ENCODE measurements around the gene CHURC1.
"Not testable (repeated sequence)": the region's sequence is repeated elsewhere in the genome, so short reads cannot be mapped to it uniquely, and the experiment has no call there.

Gene CHURC1

DNA sequence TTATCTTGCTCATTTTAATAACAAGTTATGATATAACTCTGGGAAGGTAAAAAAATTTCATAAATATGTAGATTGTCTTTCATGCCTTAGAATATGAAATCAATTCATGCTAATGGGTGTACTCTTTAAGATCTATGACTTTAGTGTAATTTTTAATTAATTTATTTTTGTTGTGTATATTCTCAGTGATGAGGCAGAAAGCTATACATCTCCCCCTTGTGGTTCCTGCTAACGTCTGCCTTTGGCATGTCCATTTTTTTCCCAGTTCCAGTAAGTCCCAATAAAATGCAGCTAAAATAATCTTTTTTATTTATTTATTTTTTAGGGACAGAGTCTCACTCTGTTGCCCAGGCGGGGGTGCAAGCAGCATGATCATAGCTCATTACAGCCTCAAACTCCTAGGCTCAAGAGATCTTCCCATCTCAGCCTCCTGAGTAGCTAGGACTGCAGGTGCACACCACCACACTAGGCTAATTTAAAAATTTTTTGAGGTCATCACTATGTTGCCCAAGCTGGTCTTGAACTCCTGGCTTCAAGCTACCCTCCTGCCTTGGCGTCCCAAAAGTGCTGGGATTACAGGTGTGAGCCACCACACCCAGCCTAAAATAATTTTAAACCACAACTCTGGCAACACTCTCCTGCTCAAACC lies 3.3 kb upstream of the CHURC1 start:
- no peak for DNase-seq (ENCODE audit: low spot score)

DNA sequence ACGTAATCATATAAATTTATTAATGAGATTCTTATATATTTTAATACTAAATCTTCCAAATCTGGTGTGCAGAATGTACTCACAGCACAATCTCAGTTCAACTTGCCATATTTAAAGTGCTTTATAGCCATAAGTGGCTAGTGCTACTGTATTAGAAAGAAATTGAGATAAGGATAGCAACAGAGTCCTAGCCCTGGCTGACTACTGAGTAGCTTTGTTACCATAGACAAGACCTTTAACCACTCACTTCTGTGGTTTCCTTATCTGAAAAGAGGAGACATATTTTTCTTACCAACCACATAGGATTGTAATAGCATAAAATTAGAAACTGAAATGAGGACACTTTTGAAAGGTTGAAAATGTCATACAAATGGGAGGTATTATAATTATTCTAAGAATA lies 2.0 kb upstream of the CHURC1 start:
- DNase-seq (ENCODE audit: low spot score), result no peak

DNA sequence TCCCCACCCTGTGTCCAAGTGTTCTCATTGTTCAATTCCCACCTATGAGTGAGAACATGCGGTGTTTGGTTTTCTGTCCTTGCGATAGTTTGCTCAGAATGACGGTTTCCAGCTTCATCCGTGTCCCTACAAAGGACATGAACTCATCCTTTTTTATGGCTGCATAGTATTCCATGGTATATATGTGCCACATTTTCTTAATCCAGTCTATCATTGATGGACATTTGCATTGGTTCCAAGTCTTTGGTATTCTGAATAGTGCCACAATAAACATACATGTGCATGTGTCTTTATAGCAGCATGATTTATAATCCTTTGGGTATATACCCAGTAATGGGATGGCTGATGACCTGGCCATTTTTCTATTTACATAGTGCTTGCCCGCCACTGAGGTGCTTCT lies 778 bp upstream of the CHURC1 start:
- not testable (repeated sequence) for DNase-seq (ENCODE audit: low spot score)

DNA sequence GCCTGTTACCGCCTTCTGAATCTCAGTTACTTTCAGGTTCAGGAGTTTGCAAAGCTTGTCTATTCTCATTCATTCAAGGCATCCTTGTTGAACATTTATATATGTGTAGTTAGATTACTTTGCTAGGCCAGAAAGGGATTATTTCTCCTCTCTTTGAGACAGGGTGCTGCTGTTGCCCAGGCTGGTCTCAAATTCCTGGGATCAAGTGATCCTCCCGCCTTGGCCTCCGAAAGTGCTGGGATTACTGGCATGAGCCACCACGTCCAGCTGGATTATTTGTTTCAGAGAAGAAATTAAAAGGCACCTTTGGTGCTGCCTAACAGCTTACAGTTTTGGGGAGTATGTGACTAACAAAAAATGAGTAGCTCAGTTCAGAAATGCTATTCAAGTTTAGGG lies 772 bp downstream of the CHURC1 start:
- DNase-seq (ENCODE audit: low spot score), result no peak

DNA sequence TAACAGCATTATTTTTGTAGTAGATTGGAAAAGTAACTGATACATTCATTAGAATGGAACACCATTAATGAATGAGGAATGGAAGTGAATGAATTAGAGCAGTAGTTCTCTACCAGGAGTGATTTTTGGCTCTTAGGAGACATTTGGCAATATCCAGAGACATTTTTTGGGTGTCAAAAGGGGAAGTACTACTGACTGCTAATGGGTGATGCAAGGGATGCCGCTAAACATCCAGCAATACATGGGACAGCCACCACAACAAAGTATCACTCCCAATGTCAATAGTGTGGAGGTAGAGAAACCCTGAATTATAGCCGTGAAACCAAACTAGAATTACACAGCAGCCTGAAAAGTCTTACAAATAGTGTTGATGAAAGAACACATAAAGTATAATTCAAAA lies 1.5 kb downstream of the CHURC1 start:
- no peak for DNase-seq (ENCODE audit: low spot score)

DNA sequence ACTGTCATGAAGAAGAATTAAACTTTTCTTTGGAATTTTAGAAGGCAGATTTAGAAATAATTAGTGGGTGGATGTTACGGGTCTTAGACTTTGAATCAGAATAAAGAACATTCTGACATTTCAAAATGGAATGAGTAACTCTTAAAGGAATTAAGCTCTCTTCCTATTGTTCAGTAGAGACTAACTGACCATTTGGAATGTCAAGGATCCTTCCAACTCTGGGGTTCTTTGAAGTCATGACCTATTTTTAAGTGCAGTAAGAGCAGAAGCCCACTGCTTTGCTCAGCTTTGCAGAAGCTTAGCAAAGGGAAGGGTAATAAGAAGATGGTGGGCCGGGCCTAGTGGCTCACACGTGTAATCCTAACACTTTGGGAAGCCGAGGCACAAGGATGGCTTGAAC lies 4.0 kb downstream of the CHURC1 start:
- DNase-seq (ENCODE audit: low spot score), result no peak

DNA sequence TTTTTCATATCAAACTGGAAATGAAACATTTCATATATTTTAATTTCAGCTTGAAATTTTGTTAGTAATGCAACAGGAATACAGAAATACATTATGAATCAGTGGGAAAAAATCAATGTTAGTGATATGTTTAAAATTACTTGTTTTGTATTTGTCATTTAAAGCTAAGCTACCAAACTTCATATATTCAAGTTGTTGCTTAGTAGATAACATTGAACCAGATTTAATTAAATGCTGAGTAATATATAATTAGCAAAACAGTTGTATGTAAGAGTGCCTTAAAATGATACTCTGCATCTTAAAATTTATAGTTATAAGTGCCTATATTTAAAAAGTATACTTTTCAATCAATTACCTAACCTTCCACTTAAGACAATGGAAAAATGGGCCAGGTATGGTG lies 5.0 kb downstream of the CHURC1 start:
- DNase-seq (ENCODE audit: low spot score), result no peak

DNA sequence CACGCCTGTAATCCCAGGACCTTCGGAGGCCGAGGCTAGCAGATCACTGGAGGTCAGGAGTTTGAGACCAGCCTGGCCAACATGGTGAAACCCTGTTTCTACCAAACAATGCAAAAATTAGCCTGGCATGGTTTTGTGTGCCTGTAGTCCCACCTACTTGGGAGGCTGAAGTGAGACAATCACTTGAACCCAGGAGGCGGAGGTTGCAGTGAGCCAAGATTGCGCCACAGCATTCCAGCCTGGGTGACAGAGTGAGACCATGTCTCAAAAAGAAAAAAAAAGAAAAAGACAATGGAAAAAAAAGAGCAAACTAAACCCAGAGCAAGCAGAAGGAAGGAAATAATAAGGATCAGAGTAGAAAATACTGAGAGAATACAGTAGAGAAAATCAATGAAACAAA lies 5.4 kb downstream of the CHURC1 start:
- DNase-seq (ENCODE audit: low spot score), result no peak

DNA sequence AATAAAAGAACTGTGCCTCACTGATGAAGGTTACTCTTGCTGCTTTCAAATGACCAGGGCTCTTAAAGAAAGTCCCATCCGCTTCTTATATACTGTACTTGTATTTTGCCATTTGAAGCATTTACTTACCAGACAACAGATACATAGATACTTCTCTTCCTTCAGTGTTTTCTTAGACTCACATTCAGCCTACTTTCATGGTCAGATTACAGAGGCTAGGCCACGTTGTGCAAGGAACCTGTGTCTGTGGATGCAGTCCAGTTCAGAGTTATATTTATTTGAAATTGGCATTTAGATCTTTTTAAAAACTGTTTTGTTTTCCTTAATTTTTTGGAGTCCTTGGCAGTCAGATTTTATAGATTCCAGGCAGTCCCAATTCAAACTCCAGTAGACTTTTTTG lies 6.2 kb downstream of the CHURC1 start:
- DNase-seq (ENCODE audit: low spot score), result no peak

DNA sequence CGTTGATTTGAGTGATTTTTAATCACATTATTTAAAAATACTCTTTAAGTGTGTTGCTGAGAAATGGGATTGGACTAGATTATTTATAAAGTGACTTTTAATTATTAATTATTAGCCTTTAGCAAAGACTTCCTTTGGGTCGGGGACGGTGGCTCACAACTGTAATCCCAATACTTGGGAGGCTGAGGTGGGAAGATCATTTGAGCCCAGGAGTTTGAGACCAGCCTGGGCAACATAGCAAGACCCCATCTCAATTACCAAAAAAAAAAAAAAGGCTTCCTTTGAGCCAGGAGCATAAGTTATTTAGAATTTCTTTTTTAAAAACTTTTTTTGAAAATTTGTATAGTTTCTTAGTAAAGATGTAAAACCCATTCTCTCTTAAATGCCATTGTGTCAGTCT lies 8.8 kb downstream of the CHURC1 start:
- DNase-seq (ENCODE audit: low spot score), result no peak

DNA sequence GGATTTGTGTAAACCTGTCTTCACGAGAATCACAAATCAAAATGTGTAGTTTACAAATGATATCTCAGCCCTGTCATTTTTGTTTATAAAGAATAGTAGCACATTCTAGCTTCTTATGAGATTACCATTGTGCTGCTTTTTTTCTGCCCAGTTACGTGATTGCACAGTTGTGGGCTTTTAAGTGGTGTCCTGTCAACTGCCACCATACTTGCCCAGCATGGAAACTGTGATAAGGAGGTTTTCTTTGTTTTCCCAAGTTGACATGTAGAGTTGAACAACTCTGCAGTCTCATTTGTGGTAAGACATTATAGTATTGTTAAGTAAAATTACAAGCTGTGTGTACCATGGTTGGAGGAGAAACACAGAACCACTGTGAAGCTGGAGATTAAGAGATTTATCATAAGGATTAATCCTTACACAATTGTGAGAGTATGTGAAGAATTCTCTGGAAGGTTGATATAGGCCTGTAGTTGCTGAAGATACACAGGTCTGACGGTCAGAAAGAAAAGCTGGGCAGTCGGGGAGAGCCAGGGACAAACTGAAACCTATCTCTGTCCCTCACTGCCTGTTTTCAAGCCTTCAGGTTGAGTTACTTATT lies 12.2 kb downstream of the CHURC1 start:
- no peak for DNase-seq (ENCODE audit: low spot score)

DNA sequence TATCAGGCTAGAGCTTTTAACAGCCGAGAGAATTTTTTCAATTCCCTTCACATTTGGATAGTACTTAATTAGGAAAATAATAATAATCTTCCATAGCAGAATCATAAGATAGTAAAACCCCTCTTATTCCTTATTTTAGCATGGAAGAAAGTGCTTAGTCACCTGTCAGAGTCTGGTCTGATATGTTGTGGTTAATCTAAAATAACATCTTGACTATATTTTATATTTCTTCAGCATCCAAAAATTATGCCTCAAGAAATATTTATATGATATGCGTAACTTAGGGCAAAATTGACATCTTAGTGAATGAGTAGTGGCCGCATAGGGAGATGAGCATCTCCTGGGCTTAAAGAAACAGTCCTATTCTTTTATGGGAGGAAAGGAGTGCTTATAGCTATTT lies 12.8 kb downstream of the CHURC1 start:
- no peak for DNase-seq (ENCODE audit: low spot score)

DNA sequence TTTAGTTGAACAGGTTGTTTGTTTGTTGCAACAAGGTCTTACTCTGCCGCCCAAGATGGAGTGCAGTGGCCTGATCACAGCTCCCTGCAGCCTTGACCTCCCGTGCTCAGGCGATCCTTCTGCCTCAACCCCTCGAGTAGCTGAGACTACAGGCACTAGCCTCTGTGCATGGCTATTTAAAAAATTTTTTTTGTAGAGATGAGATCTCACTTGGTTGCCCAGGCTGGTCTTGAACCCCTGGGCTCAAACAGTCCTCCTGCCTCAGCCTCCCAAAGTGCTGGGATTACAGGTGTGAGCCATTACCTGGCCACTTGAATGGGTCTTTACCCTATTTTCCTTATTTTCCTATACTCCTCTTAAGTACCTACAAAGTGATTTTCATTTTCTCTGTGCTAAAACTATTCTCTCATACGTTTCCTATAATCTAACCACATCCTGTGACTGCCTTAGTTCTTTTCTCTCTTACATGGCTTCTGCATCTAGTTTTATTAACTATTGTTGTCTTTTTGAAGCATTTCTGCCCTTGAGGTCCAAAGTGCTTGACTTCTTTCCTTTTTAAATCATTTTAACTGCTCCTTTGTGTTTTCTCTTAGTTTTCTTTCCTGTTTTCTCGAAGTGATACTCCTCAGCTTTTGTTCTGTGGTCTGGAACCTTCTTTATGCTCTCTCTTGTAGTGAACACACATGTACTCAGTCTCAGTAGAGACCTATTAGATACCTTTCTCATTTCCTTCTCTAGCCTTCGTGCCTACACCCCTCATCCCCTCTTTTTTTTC lies 14.2 kb downstream of the CHURC1 start:
- DNase-seq (ENCODE audit: low spot score), result peak; percentile 25

DNA sequence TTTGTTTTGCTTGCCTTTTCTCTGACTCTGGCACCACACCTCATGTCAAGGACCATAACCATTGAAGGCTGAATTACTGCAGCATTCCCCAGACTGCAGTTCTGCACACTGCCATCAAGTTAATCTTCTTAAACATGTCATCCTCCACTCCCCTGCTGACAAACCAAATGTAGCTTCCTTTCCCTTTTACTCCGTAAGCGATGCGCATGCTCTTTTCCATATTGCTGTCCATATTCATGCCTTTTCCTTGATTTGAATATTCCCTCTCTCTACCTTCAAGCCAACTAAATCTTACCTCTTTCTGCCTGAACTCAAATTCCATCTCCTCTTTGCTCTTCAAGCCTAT lies 14.7 kb downstream of the CHURC1 start:
- DNase-seq (ENCODE audit: low spot score), result no peak

DNA sequence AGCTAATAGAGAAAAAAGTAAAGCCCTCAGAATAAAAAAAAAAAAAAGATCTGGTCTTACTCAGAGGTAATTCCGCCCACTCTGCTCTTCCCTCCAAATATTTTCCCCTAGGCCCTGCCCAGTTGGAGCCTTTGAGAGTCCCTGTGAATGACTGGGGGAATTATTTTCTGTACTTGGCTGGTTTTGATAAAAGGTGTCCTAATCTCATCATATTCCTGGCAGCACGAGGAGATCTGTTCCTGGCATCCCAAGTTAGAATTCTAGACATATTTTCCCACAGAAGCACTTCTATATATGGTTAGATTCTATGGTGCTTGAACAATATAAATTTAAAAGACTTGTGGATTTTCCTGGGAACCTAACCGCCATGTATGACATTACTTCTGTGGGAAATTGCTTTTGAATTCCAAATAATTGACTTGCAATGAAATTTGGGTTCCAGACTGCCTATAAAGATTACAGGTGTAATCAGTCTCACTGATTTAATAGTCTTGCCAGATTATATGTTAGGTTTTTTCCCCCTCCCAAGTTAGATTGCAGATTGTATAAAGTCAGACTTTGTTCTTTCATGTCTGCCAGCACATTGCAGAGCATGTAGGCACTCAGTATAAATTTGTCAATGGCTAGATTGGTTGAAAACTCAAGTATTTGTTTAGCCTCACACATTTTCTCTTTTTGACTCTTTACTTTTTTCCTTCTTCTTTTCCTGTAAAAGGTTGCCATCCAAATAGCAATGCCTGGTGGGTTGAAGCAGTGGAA lies 16.0 kb downstream of the CHURC1 start:
- DNase-seq (ENCODE audit: low spot score), result no peak

DNA sequence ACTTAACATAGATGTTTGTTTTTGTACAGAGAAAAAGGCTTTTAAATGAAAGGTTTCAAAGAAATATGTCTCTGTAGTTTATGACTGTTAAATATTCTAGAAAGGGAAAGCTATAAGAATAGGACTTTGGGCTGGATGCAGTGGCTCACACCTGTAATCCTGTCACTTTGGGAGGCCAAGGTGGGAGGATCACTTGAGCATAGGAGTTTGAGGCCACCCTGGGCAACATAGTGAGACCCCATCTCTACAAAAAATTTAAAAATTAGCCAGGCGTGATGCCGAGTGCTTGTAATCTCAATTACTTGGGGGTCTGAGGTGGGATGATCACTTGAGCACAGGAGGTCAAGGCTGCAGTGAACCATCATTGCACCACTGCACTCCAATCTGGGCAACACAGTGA lies 16.9 kb downstream of the CHURC1 start:
- no peak for DNase-seq (ENCODE audit: low spot score)

DNA sequence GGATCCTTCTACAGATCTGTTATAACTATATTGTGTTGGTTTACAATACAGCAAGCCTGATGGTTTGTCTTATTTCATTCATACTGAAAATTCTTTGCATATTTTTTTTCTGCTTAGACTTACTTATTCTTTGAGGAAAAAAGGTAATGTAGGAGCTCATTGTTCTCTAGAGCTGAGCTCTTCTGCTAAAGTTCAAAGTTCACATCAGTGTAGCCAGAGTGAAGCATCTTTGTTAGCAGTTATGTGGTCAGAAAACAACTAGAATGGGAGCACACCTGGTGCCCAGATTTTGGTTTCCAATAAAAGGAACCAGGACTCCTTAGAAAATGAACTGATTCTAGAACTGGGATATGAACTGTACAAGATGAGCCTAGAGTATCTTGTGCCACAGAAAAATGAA lies 18.0 kb downstream of the CHURC1 start:
- no peak for DNase-seq (ENCODE audit: low spot score)

DNA sequence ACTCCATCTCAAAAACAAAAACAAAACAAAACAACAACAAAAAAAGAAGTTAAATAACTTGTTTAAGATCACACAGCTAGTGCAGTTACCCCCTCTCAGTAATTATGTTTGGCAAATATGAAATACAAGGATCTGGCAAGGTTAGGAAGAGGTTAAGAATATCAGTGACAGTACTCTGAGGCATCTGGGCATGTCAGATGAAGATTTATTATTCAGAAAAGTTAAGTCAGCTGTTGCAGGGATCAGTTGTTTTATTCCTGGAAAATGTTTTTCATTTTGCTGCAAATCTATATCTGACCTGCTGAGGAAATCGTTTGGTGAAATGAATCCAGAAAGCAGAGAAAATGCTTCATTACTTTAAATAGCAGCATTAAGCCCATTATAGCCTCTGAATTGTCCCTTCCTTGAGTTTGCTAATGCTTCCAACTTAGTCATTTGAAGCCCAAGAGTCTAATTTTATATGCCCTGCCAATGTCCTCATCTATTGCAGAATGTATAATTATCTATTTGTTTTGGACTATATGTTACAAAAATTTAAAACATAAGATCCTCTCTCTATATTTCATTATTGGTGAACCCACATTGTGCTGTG lies 20.2 kb downstream of the CHURC1 start:
- no peak for DNase-seq (ENCODE audit: low spot score)

DNA sequence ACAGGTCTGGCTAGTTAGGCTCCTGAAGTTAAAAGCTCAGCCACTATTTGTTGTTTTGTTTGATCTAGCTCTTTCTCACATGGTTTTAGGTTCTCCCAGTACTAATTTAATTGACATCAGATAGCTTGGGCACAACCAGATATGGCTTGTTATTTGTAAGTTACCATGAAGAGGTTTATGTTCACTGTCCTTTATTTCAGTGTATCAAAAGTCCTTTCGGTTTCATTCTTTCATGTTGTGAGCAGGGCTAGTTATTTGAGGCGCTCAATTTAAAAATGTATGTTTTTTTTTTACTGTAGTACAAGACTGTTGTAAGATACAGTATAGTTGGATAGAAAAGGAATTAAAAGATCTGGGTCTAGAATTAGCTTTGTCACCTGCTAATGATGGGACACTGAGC lies 21.3 kb downstream of the CHURC1 start:
- DNase-seq (ENCODE audit: low spot score), result no peak

DNA sequence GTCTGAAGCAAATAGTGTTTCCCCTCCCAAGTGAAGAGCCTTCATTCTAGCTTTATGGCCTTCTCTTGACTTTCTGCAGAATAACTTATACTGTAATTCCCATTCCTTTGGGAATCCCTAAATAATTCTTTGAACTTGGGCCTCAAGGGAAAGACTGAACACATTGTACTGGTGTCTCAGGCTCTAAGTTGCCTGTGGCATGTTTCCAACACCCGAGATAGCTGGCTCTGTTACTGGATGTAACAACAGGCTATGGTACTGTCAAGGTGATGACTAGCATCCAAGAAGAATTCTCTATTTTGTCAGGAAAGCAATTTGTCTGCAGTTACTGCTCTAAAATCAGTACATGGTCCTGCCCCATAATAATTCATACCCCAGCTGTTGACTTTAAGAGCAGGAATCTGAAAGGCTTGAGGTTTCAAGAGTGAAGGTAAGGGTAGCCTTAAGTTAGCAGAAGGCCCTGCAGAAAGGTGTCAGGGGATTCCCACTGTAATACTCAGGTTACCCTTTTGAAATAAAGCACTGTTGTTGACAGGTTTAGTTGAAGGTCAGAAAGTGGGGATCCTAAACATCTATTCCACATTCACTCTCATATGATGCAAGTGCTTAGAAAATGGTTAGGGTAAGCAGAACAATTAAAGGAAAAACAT lies 23.0 kb downstream of the CHURC1 start:
- no peak for DNase-seq (ENCODE audit: low spot score)

DNA sequence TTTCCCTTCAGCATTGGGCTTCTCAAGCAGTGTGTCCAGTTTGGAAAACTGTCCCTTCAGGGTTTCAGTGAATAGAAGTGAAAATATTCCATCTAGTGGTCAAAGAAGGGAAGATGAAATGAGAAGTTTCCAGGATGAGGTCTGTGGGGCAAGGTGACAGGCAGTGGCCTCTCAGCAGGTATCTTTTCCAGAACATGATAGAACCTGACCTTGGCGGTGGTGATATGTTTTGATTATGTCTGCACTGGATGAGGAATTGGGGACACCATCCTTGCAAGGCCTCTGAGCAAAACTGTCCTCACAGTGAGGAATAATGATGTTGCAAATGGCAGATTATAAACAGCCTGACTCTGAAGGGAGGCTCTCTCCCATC lies 23.6 kb downstream of the CHURC1 start:
- DNase-seq (ENCODE audit: low spot score), result no peak

All from CD4-positive, alpha-beta T cell treated with Interleukin-15 for 4 hours (primary cell).